ENCODE measurements around the gene GABRG3. TPM values are rescaled to one million over a fixed set of nuclear protein-coding genes. Genes with fewer than 3 reads are reported as not detected.

The GABRG3 gene
- total RNA-seq, 1 donor from 2014 or later, result 0.08 TPM

DNA sequence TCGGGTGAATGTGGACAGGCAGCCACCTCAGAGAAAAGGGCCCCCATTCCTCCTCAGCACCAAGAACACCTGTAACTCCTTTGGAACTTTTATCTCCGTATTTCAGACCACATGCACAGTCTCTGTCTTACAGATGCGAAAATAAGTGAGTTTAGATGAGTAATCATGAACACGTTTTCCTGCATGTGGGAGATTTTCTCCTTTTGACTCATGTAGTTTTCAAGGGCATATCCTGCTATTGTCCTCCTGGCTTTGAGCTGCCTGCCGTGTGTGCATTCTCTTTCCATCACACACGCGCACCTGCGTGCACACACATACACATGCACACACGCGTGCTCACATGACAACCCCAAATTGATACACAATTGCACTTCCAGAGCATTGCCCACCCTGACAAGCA, 239.2 kb downstream of the GABRG3 start:
- no peaks in the 10 kb centered on the region for H3K36me3 ChIP-seq (ENCODE audit: control insufficient read depth, insufficient read depth, low read length)
- DNase-seq (ENCODE audit: low read depth), result no peak
- H3K4me3 ChIP-seq (ENCODE audit: low read depth, low read length), result no peak overlapping the region
- TF ChIP-seq CTCF (IDR thresholded peaks at IDR 0.05; ENCODE audit: insufficient read depth, low read length, poor library complexity, severe bottlenecking), result no peak
- H3K27me3 ChIP-seq (ENCODE audit: control insufficient read depth, insufficient read depth, low read length), result no peaks in the 10 kb centered on the region

DNA sequence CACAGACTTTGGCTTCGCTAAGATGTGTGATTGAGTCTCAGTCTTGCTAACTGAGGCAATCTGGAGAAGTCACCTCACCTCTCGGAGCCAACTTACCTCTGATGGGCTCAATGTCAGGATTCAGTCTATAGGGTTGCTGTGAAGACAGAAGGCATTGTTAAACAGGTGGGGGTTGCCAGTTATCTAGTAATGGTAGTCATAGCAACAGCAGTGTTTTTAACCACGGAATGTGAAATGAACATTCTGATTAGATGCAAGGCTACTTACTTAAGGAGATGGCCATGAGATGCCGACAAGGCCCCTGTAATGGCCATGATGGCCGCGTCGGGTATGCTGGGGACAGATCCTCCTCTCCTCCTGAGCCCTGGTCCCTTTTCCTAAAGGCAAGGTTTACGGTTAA, 243.1 kb downstream of the GABRG3 start:
- H3K4me3 ChIP-seq (ENCODE audit: low read depth, low read length), result no peak overlapping the region
- H3K36me3 ChIP-seq (ENCODE audit: control insufficient read depth, insufficient read depth, low read length), result no peaks in the 10 kb centered on the region
- TF ChIP-seq CTCF (IDR thresholded peaks at IDR 0.05; ENCODE audit: insufficient read depth, low read length, poor library complexity, severe bottlenecking), result no peak
- DNase-seq (ENCODE audit: low read depth), result no peak
- no peaks in the 10 kb centered on the region for H3K27me3 ChIP-seq (ENCODE audit: control insufficient read depth, insufficient read depth, low read length)

DNA sequence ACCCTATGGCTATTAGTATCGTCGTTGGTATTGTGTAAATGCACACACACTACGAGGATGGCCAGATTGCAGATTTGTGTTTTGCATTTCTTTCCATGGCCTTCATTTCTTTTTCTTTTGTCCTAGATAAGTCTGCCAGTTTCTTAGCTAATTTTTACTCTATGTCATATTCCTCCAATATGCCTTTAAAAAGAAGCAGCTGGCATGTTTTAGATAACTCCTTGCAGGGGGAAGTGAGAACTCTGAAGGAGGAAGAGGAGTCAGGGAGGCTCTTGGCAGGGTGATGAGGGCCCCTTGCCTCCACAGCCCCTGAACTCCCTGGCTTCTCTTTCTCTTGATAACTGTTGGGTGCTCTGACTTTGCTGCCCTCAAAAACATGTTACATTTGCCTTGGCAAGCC, 244.0 kb downstream of the GABRG3 start:
- no peak for TF ChIP-seq CTCF (IDR thresholded peaks at IDR 0.05; ENCODE audit: insufficient read depth, low read length, poor library complexity, severe bottlenecking)
- no peak overlapping the region for H3K4me3 ChIP-seq (ENCODE audit: low read depth, low read length)
- H3K27me3 ChIP-seq (ENCODE audit: control insufficient read depth, insufficient read depth, low read length), result no peaks in the 10 kb centered on the region
- no peak for DNase-seq (ENCODE audit: low read depth)
- H3K36me3 ChIP-seq (ENCODE audit: control insufficient read depth, insufficient read depth, low read length), result no peaks in the 10 kb centered on the region

DNA sequence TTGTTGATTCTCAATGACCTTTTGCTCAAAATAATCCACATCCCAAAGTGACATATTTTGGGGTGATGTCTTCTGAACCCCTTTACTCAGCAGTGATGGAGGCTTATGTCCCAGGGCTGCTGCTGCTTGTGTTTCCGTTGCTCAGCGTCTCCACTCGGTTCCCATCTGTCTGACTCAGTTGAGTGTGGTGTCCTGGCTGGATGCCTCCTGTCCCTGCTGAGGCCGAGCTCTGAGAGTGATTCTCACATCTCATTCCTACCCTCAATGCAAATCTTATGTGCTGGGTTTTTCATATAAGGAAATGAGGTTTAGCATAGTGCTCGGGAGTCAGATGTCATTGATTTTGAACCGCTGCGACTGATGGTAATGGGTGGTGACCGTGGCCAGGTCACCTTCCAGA, 247.4 kb downstream of the GABRG3 start:
- Histone ChIP-seq H3K4me3 (ENCODE audit: low read depth, low read length) (no peak overlapping the region), H3K36me3 (ENCODE audit: control insufficient read depth, insufficient read depth, low read length) (no peaks in the 10 kb centered on the region), H3K27me3 (ENCODE audit: control insufficient read depth, insufficient read depth, low read length) (no peaks in the 10 kb centered on the region)
- TF ChIP-seq CTCF (IDR thresholded peaks at IDR 0.05; ENCODE audit: insufficient read depth, low read length, poor library complexity, severe bottlenecking), result no peak
- DNase-seq (ENCODE audit: low read depth), result no peak

DNA sequence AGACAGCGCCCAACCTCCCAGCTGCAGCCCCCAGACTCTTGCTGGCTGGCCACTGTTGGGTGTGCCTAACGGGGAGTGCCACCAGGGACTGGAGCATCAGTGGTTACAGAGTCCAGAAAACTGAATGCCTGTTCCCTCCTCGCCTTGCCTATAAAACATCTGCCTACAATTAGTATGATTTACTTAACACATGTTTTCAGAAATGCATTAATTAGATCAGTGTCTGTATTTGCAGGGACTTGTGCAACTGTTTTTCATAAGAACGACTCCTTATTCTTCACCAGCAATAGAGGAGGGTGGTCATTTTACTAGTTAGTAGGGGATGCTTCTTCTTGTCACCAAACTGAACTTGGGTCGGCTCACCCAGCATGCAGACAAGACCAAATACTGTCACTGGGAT, 248.7 kb downstream of the GABRG3 start:
- H3K4me3 ChIP-seq (ENCODE audit: low read depth, low read length), result no peak overlapping the region
- H3K36me3 ChIP-seq (ENCODE audit: control insufficient read depth, insufficient read depth, low read length), result no peaks in the 10 kb centered on the region
- TF ChIP-seq CTCF (IDR thresholded peaks at IDR 0.05; ENCODE audit: insufficient read depth, low read length, poor library complexity, severe bottlenecking), result no peak
- no peaks in the 10 kb centered on the region for H3K27me3 ChIP-seq (ENCODE audit: control insufficient read depth, insufficient read depth, low read length)
- DNase-seq (ENCODE audit: low read depth), result no peak

- Histone ChIP-seq H3K4me3 (ENCODE audit: low read depth, low read length) (no peak overlapping the region), H3K27me3 (ENCODE audit: control insufficient read depth, insufficient read depth, low read length) (no peaks in the 10 kb centered on the region), H3K36me3 (ENCODE audit: control insufficient read depth, insufficient read depth, low read length) (no peaks in the 10 kb centered on the region)
- TF ChIP-seq CTCF (IDR thresholded peaks at IDR 0.05; ENCODE audit: insufficient read depth, low read length, poor library complexity, severe bottlenecking), result no peak
- no peak for DNase-seq (ENCODE audit: low read depth)
These were observed 249.2 kb downstream of the GABRG3 start for GRCh38 chr15:27220199-27220598.
